ENCODE measurements around the gene KLHL9.

- TF ChIP-seq CTCF (IDR thresholded peaks at IDR 0.05), result no peak
- TF ChIP-seq POLR2A (IDR thresholded peaks at IDR 0.05), result no peak
Observed at GRCh38 chr9:21286659-21287058, 48.5 kb downstream of the KLHL9 start.

Measured in uterus (tissue), 2 donors.